BLaER1 (cell line): ENCODE measurements around the gene SYDE2.

Source experiments
- H3K27ac ChIP-seq: shearing (Covaris generic); formaldehyde crosslinking; 2 replicates; pipeline ENCODE4 v1.8.1; 2022
- H3K27me3 ChIP-seq: shearing (Covaris generic); formaldehyde crosslinking; 2 replicates; pipeline ENCODE4 v1.8.1; 2022
- H3K36me3 ChIP-seq: shearing (Covaris generic); formaldehyde crosslinking; 2 replicates; pipeline ENCODE4 v1.8.1; 2022
- H3K4me1 ChIP-seq: shearing (Covaris generic); formaldehyde crosslinking; 2 replicates; pipeline ENCODE4 v1.8.1; 2022
- H3K4me2 ChIP-seq: shearing (Covaris generic); formaldehyde crosslinking; 2 replicates; pipeline ENCODE4 v1.8.1; 2022
- H3K4me3 ChIP-seq: shearing (Covaris generic); formaldehyde crosslinking; 2 replicates; pipeline ENCODE4 v1.8.1; 2022
- H3K9ac ChIP-seq: shearing (Covaris generic); formaldehyde crosslinking; 2 replicates; pipeline ENCODE4 v1.8.1; 2022
- H3K9me3 ChIP-seq: shearing (Covaris generic); formaldehyde crosslinking; 2 replicates; pipeline ENCODE4 v1.8.1; 2022
- H4K20me1 ChIP-seq: shearing (Covaris generic); formaldehyde crosslinking; 2 replicates; pipeline ENCODE4 v1.8.1; 2022
- Cebpa-rat ChIP-seq: shearing (Covaris generic); IDR thresholded peaks from 2 replicates; pipeline ENCODE4 v1.8.1; 2022

SYDE2 gene

DNA sequence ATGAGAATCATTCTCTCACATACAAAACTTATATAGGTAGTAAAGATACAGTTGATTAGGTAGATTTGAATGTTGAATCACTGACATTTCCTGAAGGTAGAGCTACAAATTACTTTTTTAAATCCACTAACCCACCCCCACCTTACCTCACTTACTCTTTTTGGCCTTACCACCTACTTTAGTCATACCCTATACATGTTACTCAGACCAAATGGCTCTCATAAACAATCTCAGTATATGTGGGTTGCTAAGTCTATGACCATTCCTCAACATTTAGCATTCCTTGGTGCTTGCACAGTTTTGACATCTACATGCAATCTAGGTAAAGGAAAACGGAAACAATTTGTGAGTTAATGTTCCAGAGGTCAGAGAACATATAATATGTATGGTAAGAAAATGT, 26.3 kb downstream of the SYDE2 start:
- no peak for TF ChIP-seq Cebpa-rat
- Histone ChIP-seq H3K4me3 (no peak overlapping the region), H4K20me1 (no peaks in the 10 kb centered on the region), H3K4me2 (no peak overlapping the region), H3K36me3 (no peaks in the 10 kb centered on the region), H3K4me1 (no peaks in the 10 kb centered on the region), H3K9ac (no peak overlapping the region), H3K27ac (no peak overlapping the region), H3K9me3 (no peaks in the 10 kb centered on the region), H3K27me3 (no peaks in the 10 kb centered on the region)

DNA sequence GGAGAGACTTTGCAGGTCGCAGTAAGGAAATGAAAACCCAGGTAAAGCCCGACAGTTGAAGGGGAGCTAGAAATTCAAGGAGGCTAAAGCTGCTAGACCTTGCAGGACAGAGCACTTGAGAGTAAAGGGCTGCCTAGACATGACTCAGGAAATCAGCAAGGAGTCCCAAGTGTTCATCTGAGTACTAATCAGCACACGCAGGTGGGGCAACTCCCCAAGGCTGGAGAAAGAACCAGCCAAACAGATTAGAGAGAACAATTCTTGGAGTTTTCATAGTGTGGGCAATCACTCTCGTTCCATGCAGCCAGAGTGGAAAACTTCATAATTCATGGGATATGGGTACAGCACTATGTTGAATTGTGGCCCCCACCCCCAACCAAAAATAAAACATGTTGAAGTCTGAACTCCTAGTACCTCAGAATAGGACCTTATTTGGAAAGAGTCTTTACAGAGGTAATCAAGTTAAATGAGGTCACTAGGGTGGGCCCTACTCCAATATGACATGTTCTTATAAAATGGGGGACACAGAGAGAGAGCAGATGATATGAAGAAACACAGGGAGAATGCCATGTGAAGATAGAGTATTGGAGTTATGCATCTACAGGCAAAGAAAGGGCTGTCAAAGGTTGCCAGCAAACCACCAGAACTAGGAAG, 28.0 kb downstream of the SYDE2 start:
- H4K20me1 ChIP-seq, result no peaks in the 10 kb centered on the region
- no peak overlapping the region for H3K4me2 ChIP-seq
- H3K9ac ChIP-seq, result no peak overlapping the region
- H3K9me3 ChIP-seq, result no peaks in the 10 kb centered on the region
- H3K4me1 ChIP-seq, result no peaks in the 10 kb centered on the region
- H3K36me3 ChIP-seq, result no peaks in the 10 kb centered on the region
- TF ChIP-seq Cebpa-rat, result no peak
- no peak overlapping the region for H3K4me3 ChIP-seq
- no peak overlapping the region for H3K27ac ChIP-seq
- H3K27me3 ChIP-seq, result no peaks in the 10 kb centered on the region

DNA sequence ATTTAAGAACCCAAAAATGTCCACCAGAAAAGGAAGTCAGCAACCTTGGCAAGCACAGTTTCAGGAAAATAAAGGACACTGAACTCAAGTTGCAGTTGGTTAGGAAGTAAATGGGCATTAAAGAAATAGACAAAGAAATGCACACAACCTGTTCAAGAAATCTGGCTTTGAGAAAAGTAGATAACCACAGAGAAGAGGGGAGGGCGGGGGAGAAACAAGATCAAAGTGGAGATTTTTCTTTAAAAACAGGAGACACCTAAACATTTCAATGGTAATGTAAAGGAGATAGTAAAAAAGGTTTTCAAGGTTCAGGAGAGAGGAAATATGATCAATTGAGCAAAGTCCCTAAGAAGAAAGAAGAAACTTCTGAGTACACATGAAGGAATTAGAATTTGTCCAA, 29.1 kb downstream of the SYDE2 start:
- no peak for TF ChIP-seq Cebpa-rat
- Histone ChIP-seq H3K27ac (no peak overlapping the region), H3K36me3 (no peaks in the 10 kb centered on the region), H3K4me1 (no peaks in the 10 kb centered on the region), H4K20me1 (no peaks in the 10 kb centered on the region), H3K9ac (no peak overlapping the region), H3K9me3 (no peaks in the 10 kb centered on the region), H3K27me3 (no peaks in the 10 kb centered on the region), H3K4me2 (no peak overlapping the region), H3K4me3 (no peak overlapping the region)

DNA sequence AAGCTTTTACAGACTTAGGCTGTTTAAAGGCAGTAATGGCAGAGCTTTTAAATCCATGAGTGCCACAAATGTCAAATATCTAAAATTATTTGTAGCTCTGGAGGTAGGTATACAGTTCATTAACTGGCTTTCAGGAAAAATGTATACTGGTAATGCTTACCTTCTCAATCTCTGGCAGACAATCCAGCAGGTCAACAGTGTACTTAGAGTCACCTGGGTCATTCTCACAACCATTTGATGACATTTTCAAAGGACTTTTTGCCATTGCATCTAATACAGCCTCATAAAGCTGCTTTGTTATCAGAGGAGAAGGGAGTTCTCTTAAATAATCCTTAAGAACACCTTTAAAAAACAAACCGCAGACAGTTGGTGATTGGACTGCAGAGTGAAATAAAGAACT, 31.9 kb downstream of the SYDE2 start:
- Histone ChIP-seq H4K20me1 (no peaks in the 10 kb centered on the region), H3K4me2 (no peak overlapping the region), H3K9ac (no peak overlapping the region), H3K27ac (no peak overlapping the region), H3K9me3 (no peaks in the 10 kb centered on the region), H3K4me1 (no peaks in the 10 kb centered on the region), H3K4me3 (no peak overlapping the region), H3K27me3 (no peaks in the 10 kb centered on the region), H3K36me3 (no peaks in the 10 kb centered on the region)
- TF ChIP-seq Cebpa-rat, result no peak

DNA sequence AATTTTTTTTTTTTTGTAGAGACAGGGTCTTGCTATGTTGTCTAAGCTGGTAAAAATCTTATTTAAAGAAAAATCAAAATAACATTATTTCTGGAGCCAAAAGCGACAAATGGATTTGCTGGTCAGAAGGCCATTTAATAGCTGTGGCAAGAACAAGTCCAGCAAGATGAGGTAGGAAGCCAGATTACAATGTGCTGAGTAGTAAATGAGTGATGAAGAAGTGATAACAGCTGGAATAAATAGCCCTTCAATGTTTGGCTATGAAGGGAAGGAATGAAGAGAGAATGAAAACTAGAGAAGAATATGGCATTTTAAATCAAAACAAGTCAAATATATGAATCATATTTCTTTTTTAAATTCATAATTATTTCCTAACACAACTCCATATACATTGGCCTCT, 34.5 kb downstream of the SYDE2 start:
- H3K9me3 ChIP-seq, result no peaks in the 10 kb centered on the region
- no peak overlapping the region for H3K4me2 ChIP-seq
- no peaks in the 10 kb centered on the region for H3K27me3 ChIP-seq
- H3K4me3 ChIP-seq, result no peak overlapping the region
- no peaks in the 10 kb centered on the region for H4K20me1 ChIP-seq
- H3K36me3 ChIP-seq, result no peaks in the 10 kb centered on the region
- H3K9ac ChIP-seq, result no peak overlapping the region
- TF ChIP-seq Cebpa-rat, result no peak
- H3K27ac ChIP-seq, result no peak overlapping the region
- H3K4me1 ChIP-seq, result no peaks in the 10 kb centered on the region

DNA sequence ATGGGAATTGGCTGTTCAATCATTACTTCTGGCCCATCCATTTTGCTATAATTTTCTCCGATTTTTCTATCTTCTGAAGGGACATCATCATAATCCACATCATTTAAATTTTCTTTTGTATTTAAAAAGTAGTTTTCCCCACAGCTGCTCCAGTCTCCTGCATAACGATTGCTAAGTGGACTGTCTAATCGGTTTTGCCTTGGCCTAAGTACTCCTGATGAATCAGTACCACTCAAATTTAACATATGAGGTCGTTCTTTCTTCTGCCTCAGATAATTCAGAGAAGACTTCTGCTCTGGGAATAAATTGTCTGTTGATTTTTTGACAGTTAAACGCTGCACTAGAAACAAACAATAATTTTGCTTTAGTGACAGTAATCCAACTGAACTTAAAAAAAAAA, 41.9 kb downstream of the SYDE2 start:
- Histone ChIP-seq H3K4me1 (no peaks in the 10 kb centered on the region), H3K27me3 (no peaks in the 10 kb centered on the region), H3K9me3 (no peaks in the 10 kb centered on the region)

DNA sequence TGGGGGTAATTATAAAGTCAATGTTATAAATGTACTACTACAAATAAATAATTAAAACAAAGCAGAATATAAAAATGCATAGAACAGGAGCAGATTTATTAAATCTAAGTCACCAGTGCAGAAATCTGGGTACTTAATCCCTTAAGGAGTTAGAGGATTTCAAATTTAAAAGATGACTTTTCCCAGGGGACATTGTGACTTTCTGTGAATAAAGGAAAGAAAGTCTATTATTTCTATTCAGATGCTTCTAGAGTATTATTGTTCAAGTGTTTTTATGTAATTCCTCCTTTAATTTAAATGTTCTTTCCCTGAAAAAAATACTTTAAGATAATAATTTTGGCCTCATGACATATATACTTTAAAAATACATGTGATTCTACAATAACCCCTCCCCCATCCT, 43.4 kb downstream of the SYDE2 start:
- Histone ChIP-seq H3K4me2 (no peak overlapping the region), H3K4me3 (no peak overlapping the region), H3K36me3 (no peaks in the 10 kb centered on the region), H3K27me3 (no peaks in the 10 kb centered on the region), H4K20me1 (no peaks in the 10 kb centered on the region), H3K9me3 (no peaks in the 10 kb centered on the region), H3K4me1 (no peaks in the 10 kb centered on the region), H3K9ac (no peak overlapping the region), H3K27ac (no peak overlapping the region)
- TF ChIP-seq Cebpa-rat, result no peak

More for the DNA sequence above, 41.9 kb downstream of the SYDE2 start:
- Histone ChIP-seq H3K27ac (no peak overlapping the region), H3K9ac (no peak overlapping the region), H3K4me3 (no peak overlapping the region), H3K36me3 (no peaks in the 10 kb centered on the region), H3K4me2 (no peak overlapping the region), H4K20me1 (no peaks in the 10 kb centered on the region)
- TF ChIP-seq Cebpa-rat, result no peak

DNA sequence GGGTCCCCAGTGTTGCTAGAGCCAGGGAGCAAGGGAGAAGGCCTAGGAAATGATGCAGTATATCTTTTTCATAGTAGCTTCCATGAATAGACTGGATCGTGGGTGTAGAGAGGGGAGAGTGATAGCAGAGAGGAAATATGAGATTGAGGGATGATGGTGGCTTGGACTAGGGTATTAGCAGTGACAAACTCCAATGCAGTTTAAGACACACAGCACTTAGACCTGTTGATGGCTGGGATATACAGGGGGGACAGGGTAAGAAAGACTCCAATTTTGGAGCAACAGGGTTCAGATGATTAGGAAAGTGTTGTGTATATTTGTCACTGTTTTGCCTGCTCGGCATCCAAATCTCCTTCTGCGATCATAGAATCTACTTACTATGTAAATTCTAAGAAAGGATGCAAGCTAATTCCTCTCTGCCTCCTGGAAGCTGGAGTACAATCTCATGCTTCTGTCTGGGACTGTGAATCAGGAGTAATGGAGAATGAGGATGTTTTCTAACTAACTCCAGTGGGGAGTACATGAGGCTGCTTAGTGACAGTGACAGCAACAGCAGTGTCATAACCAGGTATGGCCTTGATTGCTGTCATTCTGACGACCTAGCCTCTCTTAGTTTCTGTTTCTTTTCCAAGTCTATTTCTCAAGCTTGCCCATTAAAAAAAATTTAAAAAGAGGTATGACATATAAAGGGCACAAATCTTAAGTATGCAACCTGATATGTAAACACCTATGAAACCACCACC, 47.5 kb downstream of the SYDE2 start:
- no peak overlapping the region for H3K27ac ChIP-seq
- H3K9me3 ChIP-seq, result no peaks in the 10 kb centered on the region
- no peaks in the 10 kb centered on the region for H3K27me3 ChIP-seq
- no peaks in the 10 kb centered on the region for H3K36me3 ChIP-seq
- no peak for TF ChIP-seq Cebpa-rat
- H3K4me1 ChIP-seq, result no peaks in the 10 kb centered on the region
- H3K9ac ChIP-seq, result no peak overlapping the region
- H3K4me3 ChIP-seq, result no peak overlapping the region
- H4K20me1 ChIP-seq, result no peaks in the 10 kb centered on the region
- no peak overlapping the region for H3K4me2 ChIP-seq

DNA sequence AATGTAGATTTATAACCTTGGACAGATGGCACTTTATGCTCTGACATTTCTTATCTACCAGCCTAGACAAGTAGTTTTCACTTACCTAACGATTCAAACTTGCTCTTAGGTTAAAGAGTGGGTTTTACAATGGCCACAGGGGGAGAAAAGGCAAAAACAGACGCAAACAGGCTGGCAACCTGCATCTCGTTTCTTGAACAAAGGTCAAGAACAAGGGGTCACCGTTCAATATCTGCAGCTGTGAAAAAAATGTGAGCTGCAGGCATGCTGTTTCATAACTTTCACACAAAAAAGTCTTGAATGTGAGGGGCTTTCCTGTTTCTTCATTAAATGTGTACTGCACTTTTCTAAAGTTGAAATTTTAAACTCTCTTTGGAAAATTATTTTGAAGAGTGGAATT, 49.4 kb downstream of the SYDE2 start:
- H3K9ac ChIP-seq, result no peak overlapping the region
- H3K27ac ChIP-seq, result no peak overlapping the region
- H3K4me2 ChIP-seq, result no peak overlapping the region
- H3K36me3 ChIP-seq, result no peaks in the 10 kb centered on the region
- no peaks in the 10 kb centered on the region for H3K27me3 ChIP-seq
- no peaks in the 10 kb centered on the region for H3K9me3 ChIP-seq
- no peak overlapping the region for H3K4me3 ChIP-seq
- H4K20me1 ChIP-seq, result no peaks in the 10 kb centered on the region
- TF ChIP-seq Cebpa-rat, result no peak
- H3K4me1 ChIP-seq, result no peaks in the 10 kb centered on the region

DNA sequence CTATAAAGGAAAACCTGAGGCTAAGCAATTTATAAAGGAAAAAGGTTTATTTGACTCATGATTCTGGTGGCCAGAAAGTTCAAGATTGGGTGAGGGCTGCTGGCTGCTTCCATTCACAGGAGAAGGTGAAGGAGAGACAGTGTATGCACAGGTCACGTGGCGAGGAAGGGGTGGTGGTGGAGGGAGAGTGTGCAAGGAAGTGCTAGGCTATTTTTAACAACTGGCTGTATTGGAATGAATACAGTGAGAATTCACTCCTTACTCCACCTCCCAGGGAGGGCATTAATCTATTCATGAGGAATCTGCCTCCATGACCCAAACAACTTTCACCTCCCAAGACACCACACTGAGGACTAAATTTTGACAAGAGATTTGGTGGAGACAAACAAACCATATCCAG, 51.0 kb downstream of the SYDE2 start:
- Histone ChIP-seq H3K9me3 (no peaks in the 10 kb centered on the region), H3K27ac (no peak overlapping the region), H3K4me1 (no peaks in the 10 kb centered on the region), H3K9ac (no peak overlapping the region), H3K4me2 (no peak overlapping the region), H3K27me3 (no peaks in the 10 kb centered on the region), H3K36me3 (no peaks in the 10 kb centered on the region), H3K4me3 (no peak overlapping the region), H4K20me1 (no peaks in the 10 kb centered on the region)
- TF ChIP-seq Cebpa-rat, result no peak
